Measurements from ENCODE around the gene FABP6.
"Not testable (repeated sequence)": the region's sequence is repeated elsewhere in the genome, so short reads cannot be mapped to it uniquely, and the experiment has no call there.

Gene FABP6

GRCh38 chr5:160237571-160238093 is 8.3 kb downstream of the FABP6 start:
- no peaks in the 10 kb centered on the region for H3K36me3 Mint-ChIP-seq
- H3K27ac Mint-ChIP-seq = no peak overlapping the region
- no peak overlapping the region for H3K4me3 Mint-ChIP-seq
- CTCF ChIA-PET = no interaction called here
- no peak for DNase-seq
- H3K4me1 Mint-ChIP-seq = no peaks in the 10 kb centered on the region
- no peaks in the 10 kb centered on the region for H3K9me3 Mint-ChIP-seq
- no peaks in the 10 kb centered on the region for H3K27me3 Mint-ChIP-seq

- Mint-ChIP-seq H3K4me1 (no peaks in the 10 kb centered on the region), H3K27ac (no peak overlapping the region), H3K36me3 (no peaks in the 10 kb centered on the region), H3K27me3 (no peaks in the 10 kb centered on the region), H3K4me3 (no peak overlapping the region), H3K9me3 (no peaks in the 10 kb centered on the region)
- CTCF ChIA-PET = interaction anchor here (1.2 kb wide), 1 partner anchor 42 kb away, joined by 3 read pairs; no protein-coding TSS in a partner anchor
- no peak for DNase-seq
Observed at GRCh38 chr5:160240350-160240749, 11.0 kb downstream of the FABP6 start.

GRCh38 chr5:160242145-160242544 is 12.8 kb downstream of the FABP6 start:
- no peaks in the 10 kb centered on the region for H3K4me1 Mint-ChIP-seq
- H3K4me3 Mint-ChIP-seq = no peak overlapping the region
- H3K27me3 Mint-ChIP-seq = no peaks in the 10 kb centered on the region
- CTCF ChIA-PET = no interaction called here
- no peaks in the 10 kb centered on the region for H3K36me3 Mint-ChIP-seq
- no peaks in the 10 kb centered on the region for H3K9me3 Mint-ChIP-seq
- no peak overlapping the region for H3K27ac Mint-ChIP-seq
- no peak for DNase-seq

GRCh38 chr5:160245506-160246086 is 16.3 kb downstream of the FABP6 start:
- DNase-seq = no peak
- peaks cover 5% of the 10 kb centered on the region for H3K27me3 Mint-ChIP-seq
- H3K9me3 Mint-ChIP-seq = no peaks in the 10 kb centered on the region
- H3K4me1 Mint-ChIP-seq = no peaks in the 10 kb centered on the region
- no peaks in the 10 kb centered on the region for H3K36me3 Mint-ChIP-seq
- no peak overlapping the region for H3K4me3 Mint-ChIP-seq
- CTCF ChIA-PET = no interaction called here
- no peak overlapping the region for H3K27ac Mint-ChIP-seq

DNA sequence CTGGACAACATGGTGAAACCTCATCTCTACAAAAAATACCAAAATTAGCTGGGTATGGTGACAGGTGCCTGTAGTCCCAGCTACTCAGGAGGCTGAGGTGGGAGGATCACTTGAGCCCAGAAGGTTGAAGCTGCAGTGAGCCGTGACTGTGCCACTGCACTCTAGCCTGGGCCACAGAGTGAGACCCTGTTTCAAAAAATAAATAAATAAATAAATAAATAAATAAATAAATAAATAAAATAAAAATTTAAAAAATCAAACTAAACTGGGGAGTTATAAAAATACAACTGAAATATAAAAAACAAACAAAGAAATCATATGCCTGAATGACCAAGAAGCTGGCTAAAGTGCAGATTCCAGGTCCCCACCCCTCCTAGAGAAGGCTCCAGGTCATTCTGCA is 20.3 kb downstream of the FABP6 start:
- not testable (repeated sequence) for H3K9me3 Mint-ChIP-seq, DNase-seq, H3K36me3 Mint-ChIP-seq, H3K4me1 Mint-ChIP-seq, H3K4me3 Mint-ChIP-seq, H3K27ac Mint-ChIP-seq, H3K27me3 Mint-ChIP-seq
- CTCF ChIA-PET = interaction anchor here (1.2 kb wide), 1 partner anchor 52 kb away, joined by 3 read pairs; no protein-coding TSS in a partner anchor

- DNase-seq = no peak
- no peaks in the 10 kb centered on the region for H3K36me3 Mint-ChIP-seq
- H3K27ac Mint-ChIP-seq = no peak overlapping the region
- H3K9me3 Mint-ChIP-seq = no peaks in the 10 kb centered on the region
- no peaks in the 10 kb centered on the region for H3K4me1 Mint-ChIP-seq
- peaks cover 5% of the 10 kb centered on the region for H3K27me3 Mint-ChIP-seq
- H3K4me3 Mint-ChIP-seq = no peak overlapping the region
- CTCF ChIA-PET = interaction anchor here (1.2 kb wide), 1 partner anchor 52 kb away, joined by 3 read pairs; no protein-coding TSS in a partner anchor
Observed at GRCh38 chr5:160250226-160250625, 20.9 kb downstream of the FABP6 start.

GRCh38 chr5:160250826-160251225 is 21.5 kb downstream of the FABP6 start:
- CTCF ChIA-PET = no interaction called here
- no peaks in the 10 kb centered on the region for H3K36me3 Mint-ChIP-seq
- no peak for DNase-seq
- H3K27ac Mint-ChIP-seq = no peak overlapping the region
- peaks cover 5% of the 10 kb centered on the region for H3K27me3 Mint-ChIP-seq
- no peak overlapping the region for H3K4me3 Mint-ChIP-seq
- no peaks in the 10 kb centered on the region for H3K9me3 Mint-ChIP-seq
- no peaks in the 10 kb centered on the region for H3K4me1 Mint-ChIP-seq

DNA sequence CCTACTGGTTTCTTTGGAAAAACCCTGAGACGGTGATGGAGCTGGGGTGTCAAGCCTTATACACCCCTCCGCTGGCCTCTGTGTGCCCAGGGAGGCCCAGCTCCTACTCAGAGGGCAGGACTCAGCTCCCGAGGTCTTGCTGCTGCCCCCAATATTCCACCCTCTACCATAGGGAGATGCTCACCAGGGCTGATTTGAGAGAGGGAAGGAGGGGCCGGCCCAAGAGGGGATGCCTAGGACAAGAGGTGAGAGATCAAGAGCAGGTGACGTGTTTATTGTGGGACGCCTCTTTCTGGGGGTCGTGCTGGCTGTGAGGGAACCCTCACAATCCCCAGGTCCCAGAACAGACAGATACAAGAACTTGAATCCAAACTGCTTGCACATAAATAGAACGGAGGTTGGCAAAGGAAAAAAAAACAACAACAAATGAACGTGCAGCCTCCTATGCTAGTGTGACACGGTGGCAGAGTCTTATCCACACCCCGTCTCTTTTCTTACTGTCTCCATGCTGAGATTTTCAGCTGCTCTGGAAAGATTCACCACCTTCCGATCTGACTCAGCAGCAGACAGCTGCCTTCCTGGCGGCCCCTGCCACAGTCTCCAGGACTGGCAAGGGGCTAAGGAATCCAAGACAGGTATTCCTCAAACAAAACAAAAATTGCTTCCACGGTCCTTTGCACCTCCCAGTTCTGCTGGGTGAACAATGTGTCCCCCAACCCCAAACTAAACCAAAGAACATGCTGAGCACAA is 22.3 kb downstream of the FABP6 start:
- Mint-ChIP-seq H3K4me3 (no peak overlapping the region), H3K4me1 (no peaks in the 10 kb centered on the region), H3K9me3 (no peaks in the 10 kb centered on the region), H3K27ac (no peak overlapping the region), H3K27me3 (peaks cover 5% of the 10 kb centered on the region), H3K36me3 (no peaks in the 10 kb centered on the region)
- DNase-seq = no peak
- CTCF ChIA-PET = no interaction called here

GRCh38 chr5:160252916-160253315 is 23.6 kb downstream of the FABP6 start:
- Mint-ChIP-seq H3K36me3 (no peaks in the 10 kb centered on the region), H3K27ac (no peak overlapping the region), H3K4me3 (no peak overlapping the region), H3K27me3 (peaks cover 5% of the 10 kb centered on the region), H3K4me1 (no peaks in the 10 kb centered on the region), H3K9me3 (no peaks in the 10 kb centered on the region)
- no peak for DNase-seq
- CTCF ChIA-PET = no interaction called here

GRCh38 chr5:160253441-160253840 is 24.1 kb downstream of the FABP6 start:
- DNase-seq = no peak
- Mint-ChIP-seq H3K9me3 (no peaks in the 10 kb centered on the region), H3K36me3 (no peaks in the 10 kb centered on the region), H3K4me3 (no peak overlapping the region), H3K27ac (no peak overlapping the region), H3K27me3 (peaks cover 5% of the 10 kb centered on the region), H3K4me1 (no peaks in the 10 kb centered on the region)
- CTCF ChIA-PET = no interaction called here

DNA sequence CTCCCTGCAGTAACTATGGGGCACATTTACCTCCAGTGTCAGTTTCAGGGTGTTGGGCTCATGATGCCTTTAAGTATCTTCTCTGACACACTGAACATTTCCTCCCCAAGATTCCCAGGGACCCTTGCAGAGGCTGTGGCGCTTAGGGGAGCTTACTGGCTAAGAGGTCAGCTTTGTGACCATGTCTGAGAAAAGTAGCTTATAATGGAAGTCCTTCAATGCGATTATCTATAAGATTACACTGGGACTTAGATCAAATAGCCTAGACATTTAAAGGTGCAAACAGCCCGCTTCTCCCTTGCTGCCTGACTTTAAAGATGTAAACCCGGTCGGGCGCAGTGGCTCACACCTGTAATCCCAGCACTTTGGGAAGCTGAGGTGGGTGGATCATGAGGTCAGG is 25.4 kb downstream of the FABP6 start:
- no peak for DNase-seq
- no peaks in the 10 kb centered on the region for H3K4me1 Mint-ChIP-seq
- no peak overlapping the region for H3K27ac Mint-ChIP-seq
- CTCF ChIA-PET = no interaction called here
- H3K27me3 Mint-ChIP-seq = peaks cover 5% of the 10 kb centered on the region
- no peak overlapping the region for H3K4me3 Mint-ChIP-seq
- H3K9me3 Mint-ChIP-seq = no peaks in the 10 kb centered on the region
- H3K36me3 Mint-ChIP-seq = no peaks in the 10 kb centered on the region

DNA sequence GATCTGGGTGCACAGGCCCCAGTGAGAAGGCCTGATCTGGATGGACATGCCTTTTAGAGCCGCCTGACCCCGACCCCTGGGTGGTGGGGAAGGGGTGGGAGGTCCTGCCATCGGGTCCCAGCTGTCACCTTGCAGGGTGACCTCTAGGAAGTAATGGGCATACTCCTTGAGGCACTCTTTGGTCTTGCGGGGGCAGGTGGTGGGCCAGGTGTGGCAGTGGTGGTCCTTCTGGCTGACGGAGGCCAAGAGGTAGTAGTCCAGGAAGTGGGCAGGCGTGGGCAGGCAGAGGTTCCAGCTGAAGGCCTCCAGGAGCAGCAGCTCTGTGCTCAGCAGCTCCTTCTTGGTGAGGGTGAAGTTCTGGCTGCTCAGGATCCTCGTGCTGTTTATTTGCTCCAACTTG is 30.0 kb downstream of the FABP6 start:
- H3K4me1 Mint-ChIP-seq = no peaks in the 10 kb centered on the region
- H3K9me3 Mint-ChIP-seq = no peaks in the 10 kb centered on the region
- DNase-seq = no peak
- CTCF ChIA-PET = no interaction called here
- peaks cover 15% of the 10 kb centered on the region for H3K27me3 Mint-ChIP-seq
- no peak overlapping the region for H3K27ac Mint-ChIP-seq
- H3K36me3 Mint-ChIP-seq = no peaks in the 10 kb centered on the region
- H3K4me3 Mint-ChIP-seq = no peak overlapping the region

DNA sequence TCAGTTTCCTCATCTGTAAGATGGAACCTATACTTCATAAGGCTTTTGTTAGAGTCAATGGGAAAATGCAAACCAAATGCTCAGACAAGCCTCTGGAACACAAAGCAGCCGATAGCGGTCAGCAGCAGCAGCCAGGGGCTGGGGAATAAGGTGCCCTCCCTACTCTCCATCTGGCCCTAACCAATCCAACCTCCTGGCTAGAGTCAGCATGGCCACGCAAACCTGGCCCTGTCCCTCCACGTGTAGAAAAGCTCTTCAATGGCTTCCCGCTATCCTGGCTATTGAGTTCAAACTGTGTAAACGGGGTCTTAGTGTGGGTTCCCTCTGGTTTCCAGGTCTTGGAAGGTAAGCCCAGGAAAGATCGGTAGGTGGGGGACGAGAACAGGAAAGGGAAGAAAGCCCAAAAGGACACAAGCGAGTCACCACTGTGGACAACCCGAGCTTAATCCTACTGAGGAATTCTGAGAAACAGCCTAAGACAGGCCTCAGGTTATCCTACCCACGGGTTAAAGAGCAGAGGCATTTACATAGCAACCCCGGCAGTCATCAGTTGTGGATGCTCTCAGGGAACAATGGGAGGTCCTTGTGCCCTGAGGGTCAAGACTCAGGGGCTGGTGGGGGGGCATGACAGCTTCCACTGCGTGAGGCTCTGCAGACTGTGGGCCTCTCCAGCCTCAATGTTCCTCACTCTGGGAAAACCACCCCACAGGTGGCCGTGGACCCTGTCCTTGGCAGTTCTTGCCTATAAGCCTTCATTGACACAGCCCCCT is 30.9 kb downstream of the FABP6 start:
- no peak for DNase-seq
- Mint-ChIP-seq H3K27ac (no peak overlapping the region), H3K27me3 (peaks cover 15% of the 10 kb centered on the region), H3K36me3 (no peaks in the 10 kb centered on the region), H3K4me1 (no peaks in the 10 kb centered on the region), H3K4me3 (no peak overlapping the region), H3K9me3 (no peaks in the 10 kb centered on the region)
- CTCF ChIA-PET = no interaction called here

GRCh38 chr5:160260881-160261815 is 31.8 kb downstream of the FABP6 start:
- CTCF ChIA-PET = no interaction called here
- Mint-ChIP-seq H3K9me3 (no peaks in the 10 kb centered on the region), H3K27me3 (peaks cover 15% of the 10 kb centered on the region), H3K4me1 (no peaks in the 10 kb centered on the region), H3K27ac (no peak overlapping the region), H3K36me3 (no peaks in the 10 kb centered on the region), H3K4me3 (no peak overlapping the region)
- no peak for DNase-seq
